OCI-LY1 (cell line): ENCODE measurements around the gene C2orf72.

ENCODE experiments used
- CTCF ChIP-seq: fragments of 200-600 bp; sonication (generic), shearing (Covaris generic); IDR thresholded peaks from 2 replicates; pipeline ENCODE4 v1.5.1; 2017; ENCODE audit warnings: mild to moderate bottlenecking, antibody characterized with exemption, low read length, moderate library complexity, mixed read lengths
- EZH2 ChIP-seq: fragments of 200-600 bp; sonication (generic), shearing (Covaris generic); IDR thresholded peaks from 2 replicates; pipeline ENCODE4 v1.8.0; 2017; ENCODE audit warnings: borderline replicate concordance, mixed run types, mild to moderate bottlenecking, antibody characterized with exemption, low read length, moderate library complexity, mixed read lengths

- TF ChIP-seq CTCF: no peak
- TF ChIP-seq EZH2: no peak
Observed at GRCh38 chr2:231039294-231039664, 2.0 kb downstream of the C2orf72 start.
